ENCODE data around the gene NFE2. TPM values are rescaled to one million over a fixed set of nuclear protein-coding genes. Genes with fewer than 3 reads are reported as not detected.

The NFE2 gene
- total RNA-seq, 1 donor from 2014 or later = 0.49 TPM

GRCh38 chr12:54246011-54246641 lies 54.7 kb downstream of the NFE2 start:
- Mint-ChIP-seq H3K4me3 (ENCODE audit: unreplicated experiment) (peak overlapping the region; percentile 8), H3K27me3 (ENCODE audit: unreplicated experiment) (no peaks in the 10 kb centered on the region), H3K9me3 (ENCODE audit: unreplicated experiment) (no peaks in the 10 kb centered on the region), H3K27ac (ENCODE audit: unreplicated experiment) (peak overlapping the region; percentile 13), H3K4me1 (ENCODE audit: unreplicated experiment) (peaks cover 7% of the 10 kb centered on the region), H3K36me3 (ENCODE audit: low read depth, unreplicated experiment) (peaks cover 14% of the 10 kb centered on the region)
- no peak for DNase-seq (ENCODE audit: low spot score)
- TF ChIP-seq, protein P1, sequence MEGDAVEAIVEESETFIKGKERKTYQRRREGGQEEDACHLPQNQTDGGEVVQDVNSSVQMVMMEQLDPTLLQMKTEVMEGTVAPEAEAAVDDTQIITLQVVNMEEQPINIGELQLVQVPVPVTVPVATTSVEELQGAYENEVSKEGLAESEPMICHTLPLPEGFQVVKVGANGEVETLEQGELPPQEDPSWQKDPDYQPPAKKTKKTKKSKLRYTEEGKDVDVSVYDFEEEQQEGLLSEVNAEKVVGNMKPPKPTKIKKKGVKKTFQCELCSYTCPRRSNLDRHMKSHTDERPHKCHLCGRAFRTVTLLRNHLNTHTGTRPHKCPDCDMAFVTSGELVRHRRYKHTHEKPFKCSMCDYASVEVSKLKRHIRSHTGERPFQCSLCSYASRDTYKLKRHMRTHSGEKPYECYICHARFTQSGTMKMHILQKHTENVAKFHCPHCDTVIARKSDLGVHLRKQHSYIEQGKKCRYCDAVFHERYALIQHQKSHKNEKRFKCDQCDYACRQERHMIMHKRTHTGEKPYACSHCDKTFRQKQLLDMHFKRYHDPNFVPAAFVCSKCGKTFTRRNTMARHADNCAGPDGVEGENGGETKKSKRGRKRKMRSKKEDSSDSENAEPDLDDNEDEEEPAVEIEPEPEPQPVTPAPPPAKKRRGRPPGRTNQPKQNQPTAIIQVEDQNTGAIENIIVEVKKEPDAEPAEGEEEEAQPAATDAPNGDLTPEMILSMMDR (IDR thresholded peaks at IDR 0.05; ENCODE audit: unreplicated experiment) = no peak

Small RNA genes lying within 50 kb of the gene (microRNA-seq; reads per million reads assigned to microRNA genes)
- 134 reads per million, percentile 84 among the genes with 10 or more reads in this experiment for gene MIR148B (ENCODE audit: unreplicated experiment)

Other genes starting within 250 kb of the NFE2 start
- not detected for gene HOXC4, start 247.2 kb downstream of the NFE2 start, total RNA-seq (ENCODE audit: unreplicated experiment)
- 24.2 TPM for gene SMUG1, start 112.0 kb downstream of the NFE2 start, total RNA-seq (ENCODE audit: unreplicated experiment)
- gene CBX5, start 20.9 kb downstream of the NFE2 start, total RNA-seq (ENCODE audit: unreplicated experiment) = 173 TPM
- 1,804 TPM for gene HNRNPA1, start 20.3 kb downstream of the NFE2 start, total RNA-seq (ENCODE audit: unreplicated experiment)
- gene COPZ1, start 24.1 kb upstream of the NFE2 start, total RNA-seq (ENCODE audit: unreplicated experiment) = 130 TPM
- 0.41 TPM for gene GPR84, start 63.5 kb upstream of the NFE2 start, total RNA-seq (ENCODE audit: unreplicated experiment)
- 15.6 TPM for gene ZNF385A, start 83.7 kb upstream of the NFE2 start, total RNA-seq (ENCODE audit: unreplicated experiment)
- 688 TPM for gene ITGA5, start 118.3 kb upstream of the NFE2 start, total RNA-seq (ENCODE audit: unreplicated experiment)
- not detected for gene GTSF1, start 172.6 kb upstream of the NFE2 start, total RNA-seq (ENCODE audit: unreplicated experiment)
- gene NCKAP1L, start 196.7 kb upstream of the NFE2 start, total RNA-seq (ENCODE audit: unreplicated experiment) = 3.3 TPM
- 4.1 TPM for gene PDE1B, start 248.6 kb upstream of the NFE2 start, total RNA-seq (ENCODE audit: unreplicated experiment)